Measurements from ENCODE around the gene ADAMTSL4.
A peak's percentile ranks its signal among the peaks of the same experiment; 100 is the strongest.
"Not testable (repeated sequence)": the region's sequence is repeated elsewhere in the genome, so short reads cannot be mapped to it uniquely, and the experiment has no call there.

The ADAMTSL4 gene

GRCh38 chr1:150555971-150556865 lies 7.0 kb downstream of the ADAMTSL4 start:
- FAIRE-seq = no peak

- no peak for FAIRE-seq
These were observed 7.9 kb downstream of the ADAMTSL4 start for GRCh38 chr1:150557065-150557600.

- no peak for FAIRE-seq
These were observed 8.6 kb downstream of the ADAMTSL4 start for GRCh38 chr1:150557813-150558212.

- no peak for FAIRE-seq
These were observed 9.1 kb downstream of the ADAMTSL4 start for GRCh38 chr1:150558303-150558704.

GRCh38 chr1:150558761-150559655 lies 9.8 kb downstream of the ADAMTSL4 start:
- FAIRE-seq = no peak

GRCh38 chr1:150559656-150560010 lies 10.4 kb downstream of the ADAMTSL4 start:
- FAIRE-seq = no peak

- no peak for FAIRE-seq
These were observed 10.8 kb downstream of the ADAMTSL4 start for GRCh38 chr1:150560011-150560438.

- FAIRE-seq = no peak
These were observed 11.5 kb downstream of the ADAMTSL4 start for GRCh38 chr1:150560576-150561253.

- FAIRE-seq = peak; percentile 98
These were observed 12.2 kb downstream of the ADAMTSL4 start for GRCh38 chr1:150561254-150561973.

GRCh38 chr1:150561974-150562445 lies 12.8 kb downstream of the ADAMTSL4 start:
- FAIRE-seq = peak; percentile 93

GRCh38 chr1:150562446-150563339 lies 13.5 kb downstream of the ADAMTSL4 start:
- FAIRE-seq = no peak

- no peak for FAIRE-seq
These were observed 14.3 kb downstream of the ADAMTSL4 start for GRCh38 chr1:150563340-150564038.

- no peak for FAIRE-seq
These were observed 15.1 kb downstream of the ADAMTSL4 start for GRCh38 chr1:150564051-150564991.

GRCh38 chr1:150565240-150565991 lies 16.2 kb downstream of the ADAMTSL4 start:
- not testable (repeated sequence) for FAIRE-seq

GRCh38 chr1:150566589-150567340 lies 17.6 kb downstream of the ADAMTSL4 start:
- no peak for FAIRE-seq

- no peak for FAIRE-seq
These were observed 18.1 kb downstream of the ADAMTSL4 start for GRCh38 chr1:150567341-150567716.
